ENCODE measurements around the gene PEX6.
"Not testable (repeated sequence)": the region's sequence is repeated elsewhere in the genome, so short reads cannot be mapped to it uniquely, and the experiment has no call there.

PEX6 gene

GRCh38 chr6:42967228-42967627 lies 11.8 kb downstream of the PEX6 start:
- H3K4me3 ChIP-seq (ENCODE audit: low read depth, low read length): no peak overlapping the region

- H3K4me3 ChIP-seq (ENCODE audit: low read depth, low read length): no peak overlapping the region
Measured at GRCh38 chr6:42966571-42966970, 12.4 kb downstream of the PEX6 start.

GRCh38 chr6:42963855-42964605 lies 15.0 kb downstream of the PEX6 start:
- no peak overlapping the region for H3K4me3 ChIP-seq (ENCODE audit: low read depth, low read length)

DNA sequence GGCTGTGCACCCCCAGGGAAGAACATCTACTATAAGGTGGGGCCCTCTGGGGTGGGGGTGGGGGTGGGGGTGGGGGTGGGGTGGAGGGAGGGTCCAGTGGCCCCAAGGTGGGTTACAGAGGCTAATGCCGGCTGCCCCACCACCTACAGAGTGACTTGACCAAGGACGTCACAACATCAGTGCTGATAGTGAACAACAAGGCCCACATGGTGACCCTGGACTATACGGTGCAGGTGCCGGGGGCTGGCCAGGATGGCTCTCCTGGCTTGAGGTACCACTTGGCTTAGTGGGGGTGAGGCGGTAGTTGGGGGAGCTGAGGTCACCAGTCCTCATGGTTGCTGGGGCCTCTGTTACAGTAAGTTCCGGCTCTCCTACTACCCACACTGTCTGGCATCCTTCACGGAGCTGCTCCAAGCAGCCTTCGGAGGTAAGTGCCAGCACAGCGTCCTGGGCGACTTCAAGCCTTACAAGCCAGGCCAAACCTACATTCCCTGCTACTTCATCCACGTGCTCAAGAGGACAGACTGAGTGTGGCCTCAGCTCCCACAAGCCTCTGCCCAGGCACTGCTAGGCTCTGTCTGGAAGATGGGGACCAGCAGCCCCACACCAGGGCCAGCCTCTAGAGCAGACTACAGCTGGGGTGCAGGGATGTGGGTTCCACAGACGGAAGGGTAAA lies 15.7 kb downstream of the PEX6 start:
- no peak overlapping the region for H3K4me3 ChIP-seq (ENCODE audit: low read depth, low read length)

DNA sequence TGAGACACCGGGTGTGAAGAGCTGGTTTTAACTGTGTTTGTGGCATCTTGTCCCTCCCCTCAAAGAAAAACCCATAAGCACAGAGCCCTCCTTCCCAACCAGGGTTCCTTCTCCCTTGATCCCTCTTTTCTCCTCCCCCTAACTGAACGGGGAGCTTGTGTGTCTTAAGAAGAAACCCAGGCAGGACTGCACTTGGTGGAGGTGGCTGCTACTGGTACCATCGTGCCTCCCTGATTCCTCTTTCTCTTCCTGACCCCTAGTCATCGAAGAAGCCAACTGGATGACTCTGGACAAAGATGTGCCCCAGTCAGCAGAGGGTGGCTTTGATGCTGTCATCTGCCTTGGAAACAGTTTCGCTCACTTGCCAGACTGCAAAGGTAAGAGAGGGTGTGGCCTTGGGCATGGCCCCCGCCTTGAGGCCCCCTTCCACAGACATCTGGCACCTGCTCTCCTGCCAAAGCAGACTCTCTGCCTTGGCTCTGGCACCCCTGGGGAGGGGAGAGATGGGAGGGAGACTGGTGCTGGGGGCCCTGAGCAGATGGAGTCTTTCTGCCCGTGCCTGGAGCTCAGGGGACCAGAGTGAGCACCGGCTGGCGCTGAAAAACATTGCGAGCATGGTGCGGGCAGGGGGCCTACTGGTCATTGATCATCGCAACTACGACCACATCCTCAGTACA lies 16.3 kb downstream of the PEX6 start:
- no peak overlapping the region for H3K4me3 ChIP-seq (ENCODE audit: low read depth, low read length)

DNA sequence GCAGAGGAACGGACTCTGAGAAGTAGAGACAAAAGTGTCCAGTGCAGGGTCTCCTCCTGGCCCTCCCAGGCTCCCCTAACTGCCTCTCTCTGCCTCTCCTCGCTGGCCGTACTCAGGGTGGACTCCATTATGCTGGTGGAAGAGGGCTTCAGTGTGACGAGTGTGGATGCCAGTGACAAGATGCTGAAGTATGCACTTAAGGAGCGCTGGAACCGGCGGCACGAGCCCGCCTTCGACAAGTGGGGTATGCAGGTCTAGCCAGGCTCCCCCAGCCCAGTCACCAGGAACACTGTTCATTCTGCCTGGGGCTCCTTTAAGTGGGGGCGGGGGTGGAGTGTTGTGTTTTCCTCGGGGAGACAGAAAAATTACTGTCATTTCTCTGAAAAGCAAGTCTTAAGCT lies 16.9 kb downstream of the PEX6 start:
- H3K4me3 ChIP-seq (ENCODE audit: low read depth, low read length): no peak overlapping the region

GRCh38 chr6:42961020-42961470 lies 17.9 kb downstream of the PEX6 start:
- peak overlapping the region; percentile 61 for H3K4me3 ChIP-seq (ENCODE audit: low read depth, low read length)

DNA sequence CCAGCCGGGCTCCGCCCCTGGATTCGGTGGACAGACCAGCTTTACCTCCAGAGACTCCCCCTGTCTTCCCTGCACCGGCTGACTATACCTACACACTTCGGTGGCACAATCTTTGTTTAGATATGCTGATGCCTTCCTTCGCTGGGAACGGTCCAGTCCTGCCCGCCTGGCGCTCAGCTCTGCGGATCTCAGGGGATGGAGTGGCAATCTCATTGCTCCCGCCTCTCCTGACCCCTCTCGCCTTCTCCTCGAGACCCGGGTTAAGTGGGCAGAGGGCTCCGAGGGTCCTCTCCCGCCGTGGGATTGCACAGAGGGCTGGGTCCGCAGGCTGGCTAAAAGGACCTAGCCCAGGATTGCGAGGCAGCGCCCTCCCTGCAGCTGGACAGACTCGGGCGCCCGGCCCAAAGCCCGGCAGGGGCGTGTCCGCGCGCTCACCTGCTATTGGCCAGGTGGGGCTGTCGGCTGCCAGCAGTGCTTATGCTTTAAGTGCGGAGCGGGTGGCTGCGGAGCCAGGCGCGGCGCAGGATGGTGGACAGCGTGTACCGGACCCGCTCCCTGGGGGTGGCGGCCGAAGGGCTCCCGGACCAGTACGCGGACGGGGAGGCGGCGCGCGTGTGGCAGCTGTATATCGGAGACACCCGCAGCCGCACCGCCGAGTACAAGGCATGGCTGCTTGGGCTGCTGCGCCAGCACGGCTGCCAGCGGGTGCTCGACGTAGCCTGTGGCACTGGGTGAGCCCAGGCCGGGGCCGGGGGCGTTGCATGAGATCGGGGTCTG lies 18.6 kb downstream of the PEX6 start, which contains the start of gene GNMT:
GNMT (plus strand) TSS at position 512 of the 777 bp plus-strand sequence; CDS start at position 526, 14 bp downstream.
- peak within 1 kb of the TSS; percentile 61 for H3K4me3 ChIP-seq (ENCODE audit: low read depth, low read length)

DNA sequence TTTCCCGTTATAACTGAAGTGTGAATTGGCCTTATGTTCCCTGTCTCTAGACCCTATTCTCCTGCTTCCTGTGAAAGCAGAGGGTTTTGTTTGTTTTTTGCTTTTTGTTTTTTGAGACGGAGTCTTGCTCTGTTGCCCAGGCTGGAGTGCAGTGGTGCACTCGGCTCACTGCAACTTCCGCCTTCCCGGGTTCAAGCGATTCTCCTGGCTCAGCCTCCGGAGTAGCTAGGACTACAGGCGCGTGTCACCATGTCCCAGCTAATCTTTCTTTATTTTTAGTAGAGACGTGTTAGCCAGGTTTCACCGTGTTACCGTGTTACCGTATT lies 19.1 kb downstream of the PEX6 start:
- H3K4me3 ChIP-seq (ENCODE audit: low read depth, low read length): peak overlapping the region; percentile 61

DNA sequence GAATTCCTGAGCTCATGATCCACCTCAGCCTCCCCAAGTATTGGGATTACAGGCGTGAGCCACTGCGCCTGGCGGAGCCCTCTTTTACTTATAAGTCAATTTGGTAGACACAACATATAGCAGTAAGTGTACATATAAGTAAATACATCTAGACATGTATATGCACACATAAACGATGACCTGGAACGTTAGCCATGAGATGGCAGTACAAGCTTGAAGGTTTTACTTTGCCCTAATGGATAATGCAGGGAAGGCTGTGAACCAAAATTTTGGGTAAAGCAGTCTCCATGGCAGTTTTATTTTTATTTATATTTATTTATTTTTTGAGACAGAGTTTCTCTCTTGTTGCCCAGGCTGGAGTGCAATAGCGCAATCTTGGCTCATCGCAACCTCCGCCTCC lies 20.9 kb downstream of the PEX6 start:
- no peak overlapping the region for H3K4me3 ChIP-seq (ENCODE audit: low read depth, low read length)

DNA sequence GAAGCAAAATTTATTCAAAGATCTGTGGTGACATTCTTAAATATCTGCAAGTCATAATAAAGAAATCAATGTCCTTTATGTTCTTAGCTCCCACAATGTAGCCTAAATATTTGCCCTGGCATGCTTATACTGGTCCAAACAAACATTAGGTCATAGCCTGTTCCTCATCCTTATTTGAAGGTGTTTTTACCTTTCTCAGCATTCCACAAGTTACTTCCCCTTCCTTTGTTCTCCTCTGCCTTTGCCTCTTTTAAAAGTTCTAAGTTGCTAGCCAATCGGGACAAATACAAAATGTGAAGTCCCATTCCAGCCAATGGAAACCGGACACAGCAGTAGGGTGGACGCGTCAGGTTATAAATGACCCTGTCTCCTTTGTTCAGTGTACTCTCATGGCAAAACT lies 24.6 kb downstream of the PEX6 start:
- not testable (repeated sequence) for H3K4me3 ChIP-seq (ENCODE audit: low read depth, low read length)

DNA sequence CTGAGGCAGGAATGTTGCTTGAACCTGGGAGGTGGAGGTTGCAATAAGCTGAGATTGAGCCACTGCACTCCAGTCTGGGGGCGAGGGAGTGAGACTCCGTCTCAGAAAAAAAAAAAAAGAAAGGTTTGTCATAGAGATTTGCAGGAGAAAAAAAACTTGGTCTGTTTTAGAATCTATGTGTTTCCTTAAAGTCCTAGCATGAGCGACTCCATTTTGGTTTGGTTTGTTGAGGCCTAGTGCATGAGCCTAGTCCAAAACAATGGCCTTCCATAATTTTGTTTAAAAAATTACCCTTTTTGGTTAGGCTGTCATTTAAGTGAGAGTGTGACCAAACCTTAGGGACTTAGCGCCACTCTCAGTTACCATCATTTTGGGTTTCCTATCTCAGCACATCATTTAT lies 26.6 kb downstream of the PEX6 start:
- H3K4me3 ChIP-seq (ENCODE audit: low read depth, low read length): no peak overlapping the region

DNA sequence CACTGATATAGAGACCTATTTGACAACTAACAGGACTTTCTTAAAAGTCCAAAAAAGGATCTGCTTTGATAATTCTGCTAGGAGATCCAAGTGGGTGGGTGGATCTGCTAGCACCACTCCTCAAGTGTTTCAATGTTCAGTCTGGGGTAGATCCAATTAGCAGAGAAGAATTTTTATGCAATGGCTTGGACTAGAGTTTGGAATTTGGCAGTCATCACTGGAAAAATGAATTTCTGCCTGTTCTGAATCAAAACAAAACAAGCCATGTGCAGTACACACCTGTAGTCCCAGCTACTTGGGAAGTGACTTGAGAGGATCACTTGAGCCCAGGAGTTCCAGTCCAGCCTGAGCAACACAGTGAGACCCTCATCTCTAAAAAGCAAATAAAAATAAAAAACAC lies 31.0 kb downstream of the PEX6 start:
- no peak overlapping the region for H3K4me3 ChIP-seq (ENCODE audit: low read depth, low read length)

DNA sequence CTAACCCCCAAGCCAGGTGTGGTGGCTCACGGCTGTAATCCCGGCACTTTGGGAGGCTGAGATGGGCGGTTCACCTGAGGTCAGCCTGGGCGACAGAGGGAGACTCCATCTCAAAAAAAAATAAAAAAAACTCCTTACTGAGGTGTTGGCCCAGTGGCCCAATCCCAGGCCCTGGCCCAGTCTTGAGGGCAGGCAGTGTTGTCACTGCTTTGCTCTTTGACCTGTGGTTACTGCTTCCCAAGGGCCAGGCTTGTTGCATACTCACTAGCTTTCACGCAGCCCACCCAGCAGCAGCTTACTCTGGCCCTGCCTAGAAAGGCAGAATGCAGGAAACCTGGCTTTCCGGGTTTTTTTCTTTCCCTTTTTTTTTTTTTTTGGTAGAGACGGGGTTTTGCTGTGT lies 36.5 kb downstream of the PEX6 start:
- no peak overlapping the region for H3K4me3 ChIP-seq (ENCODE audit: low read depth, low read length)

GRCh38 chr6:42941356-42941755 lies 37.6 kb downstream of the PEX6 start:
- not testable (repeated sequence) for H3K4me3 ChIP-seq (ENCODE audit: low read depth, low read length)

- no peak overlapping the region for H3K4me3 ChIP-seq (ENCODE audit: low read depth, low read length)
Measured at GRCh38 chr6:42940493-42941045, 38.4 kb downstream of the PEX6 start.

DNA sequence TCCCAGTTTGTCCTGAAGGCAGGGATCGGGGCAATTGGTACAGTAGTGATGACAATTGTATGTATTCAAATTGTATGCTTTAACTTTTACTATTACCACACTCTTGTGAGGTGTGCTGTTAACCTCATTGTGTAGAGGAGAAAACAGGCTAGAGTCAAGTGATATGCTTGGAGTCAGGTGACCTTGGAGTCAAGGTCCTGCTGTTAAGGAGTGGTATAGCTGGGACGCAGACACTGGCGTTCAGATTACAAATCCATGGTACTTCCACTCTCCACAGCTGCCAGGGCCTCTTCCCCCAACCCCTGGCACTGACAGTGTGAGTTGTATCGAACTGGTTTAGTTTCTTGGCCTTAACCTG lies 39.2 kb downstream of the PEX6 start:
- no peak overlapping the region for H3K4me3 ChIP-seq (ENCODE audit: low read depth, low read length)

GRCh38 chr6:42938987-42939809 lies 39.8 kb downstream of the PEX6 start:
- no peak overlapping the region for H3K4me3 ChIP-seq (ENCODE audit: low read depth, low read length)

GRCh38 chr6:42938428-42938796 lies 40.6 kb downstream of the PEX6 start:
- H3K4me3 ChIP-seq (ENCODE audit: low read depth, low read length): no peak overlapping the region
